Activated gamma-delta T cell (primary cell): ENCODE measurements around the gene PIP4K2A.
"Not testable (repeated sequence)": the region's sequence is repeated elsewhere in the genome, so short reads cannot be mapped to it uniquely, and the experiment has no call there.

ENCODE experiments used
- DNase-seq: peaks from one replicate; lab custom pipeline; 2025; lab: John Stamatoyannopoulos, UW

The PIP4K2A gene

GRCh38 chr10:22514414-22514758 lies 200.0 kb downstream of the PIP4K2A start:
- not testable (repeated sequence) for DNase-seq

- not testable (repeated sequence) for DNase-seq
Measured at GRCh38 chr10:22513483-22514413, 200.6 kb downstream of the PIP4K2A start.

- not testable (repeated sequence) for DNase-seq
Measured at GRCh38 chr10:22512015-22512414, 202.4 kb downstream of the PIP4K2A start.

GRCh38 chr10:22508214-22508613 lies 206.2 kb downstream of the PIP4K2A start:
- not testable (repeated sequence) for DNase-seq

GRCh38 chr10:22505911-22506685 lies 208.3 kb downstream of the PIP4K2A start:
- peak; percentile 42 for DNase-seq

- no peak for DNase-seq
Measured at GRCh38 chr10:22504766-22505165, 209.6 kb downstream of the PIP4K2A start.

GRCh38 chr10:22503315-22504088 lies 210.9 kb downstream of the PIP4K2A start:
- no peak for DNase-seq

- DNase-seq = no peak
Measured at GRCh38 chr10:22501863-22502262, 212.5 kb downstream of the PIP4K2A start.

- no peak for DNase-seq
Measured at GRCh38 chr10:22501413-22501812, 213.0 kb downstream of the PIP4K2A start.

GRCh38 chr10:22500656-22501340 lies 213.6 kb downstream of the PIP4K2A start:
- DNase-seq = no peak

- DNase-seq = not testable (repeated sequence)
Measured at GRCh38 chr10:22499973-22500372, 214.4 kb downstream of the PIP4K2A start.

- no peak for DNase-seq
Measured at GRCh38 chr10:22495396-22495795, 219.0 kb downstream of the PIP4K2A start.

- DNase-seq = no peak
Measured at GRCh38 chr10:22494007-22494406, 220.4 kb downstream of the PIP4K2A start.

GRCh38 chr10:22491931-22492615 lies 222.3 kb downstream of the PIP4K2A start:
- no peak for DNase-seq

- DNase-seq = no peak
Measured at GRCh38 chr10:22491480-22491879, 222.9 kb downstream of the PIP4K2A start.

- no peak for DNase-seq
Measured at GRCh38 chr10:22489975-22490374, 224.4 kb downstream of the PIP4K2A start.

- DNase-seq = no peak
Measured at GRCh38 chr10:22489467-22489866, 224.9 kb downstream of the PIP4K2A start.

- DNase-seq = no peak
Measured at GRCh38 chr10:22486431-22486830, 227.9 kb downstream of the PIP4K2A start.
